Measurements from ENCODE around the gene JARID2.

JARID2 gene

GRCh38 chr6:15513801-15514711, 268.2 kb downstream of the JARID2 start:
- no peak for FAIRE-seq

DNA sequence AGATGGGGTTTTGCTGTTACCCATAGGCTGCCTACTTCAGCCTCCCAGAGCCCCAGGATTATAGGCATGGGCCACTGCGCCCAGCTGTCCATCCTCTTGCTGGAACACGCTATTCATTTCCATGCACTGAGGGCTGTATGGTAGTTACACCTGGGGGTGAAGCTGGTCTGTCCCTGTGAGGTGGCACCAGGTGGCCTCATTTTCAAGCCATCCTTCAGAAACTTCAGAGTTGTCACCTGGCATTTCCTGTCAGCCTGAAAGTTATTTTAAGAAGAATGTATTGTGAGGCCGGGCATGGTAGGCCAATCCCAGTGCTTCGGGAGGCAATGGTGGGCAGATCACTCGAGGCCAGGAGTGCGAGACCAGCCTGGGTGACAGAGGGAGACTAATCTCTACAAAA, 269.4 kb downstream of the JARID2 start:
- no peak for FAIRE-seq

GRCh38 chr6:15515660-15516375, 269.9 kb downstream of the JARID2 start:
- FAIRE-seq, result no peak

DNA sequence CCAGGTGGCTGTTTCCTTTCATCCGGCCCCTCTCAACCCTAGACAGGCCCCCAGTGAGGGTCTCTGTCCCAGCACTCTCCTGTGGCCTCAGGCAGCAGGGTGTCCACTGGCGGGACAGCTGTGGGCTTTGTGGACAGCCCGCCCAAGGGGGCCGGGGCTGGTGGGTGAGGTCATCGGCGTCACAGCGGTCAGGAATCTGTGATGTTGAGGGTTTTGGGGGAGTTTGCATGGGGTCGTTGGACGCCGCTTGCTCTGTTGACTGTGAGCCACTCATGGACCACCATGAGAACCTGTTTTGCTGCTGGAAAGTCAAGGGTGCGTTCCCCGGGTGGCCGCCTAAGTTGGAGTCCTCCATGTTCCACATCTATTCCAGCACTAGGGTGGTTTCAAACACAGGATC, 270.5 kb downstream of the JARID2 start:
- FAIRE-seq, result no peak

- FAIRE-seq, result no peak
Measured at GRCh38 chr6:15516923-15517560, 271.2 kb downstream of the JARID2 start.

- no peak for FAIRE-seq
Measured at GRCh38 chr6:15517600-15517999, 271.7 kb downstream of the JARID2 start.

DNA sequence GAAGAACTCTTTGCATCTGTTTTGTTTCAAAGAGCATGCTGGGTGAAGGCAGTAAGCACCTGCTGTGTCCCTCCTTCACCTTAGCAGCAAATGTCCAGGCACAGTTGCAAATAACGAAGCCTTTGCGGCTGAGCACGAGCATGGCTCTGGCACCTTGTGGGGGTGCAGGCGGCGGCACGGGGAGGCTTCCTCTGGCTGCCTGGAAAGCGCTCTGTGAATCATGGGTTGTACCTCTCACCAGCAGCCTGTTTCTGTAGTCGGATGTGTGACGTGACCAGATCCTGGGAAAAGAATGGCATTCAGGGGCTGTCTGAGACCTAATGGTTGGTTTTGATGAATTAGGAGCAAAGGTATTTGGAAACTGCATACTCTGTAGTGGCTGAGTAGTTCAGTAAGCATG, 272.2 kb downstream of the JARID2 start:
- no peak for FAIRE-seq

DNA sequence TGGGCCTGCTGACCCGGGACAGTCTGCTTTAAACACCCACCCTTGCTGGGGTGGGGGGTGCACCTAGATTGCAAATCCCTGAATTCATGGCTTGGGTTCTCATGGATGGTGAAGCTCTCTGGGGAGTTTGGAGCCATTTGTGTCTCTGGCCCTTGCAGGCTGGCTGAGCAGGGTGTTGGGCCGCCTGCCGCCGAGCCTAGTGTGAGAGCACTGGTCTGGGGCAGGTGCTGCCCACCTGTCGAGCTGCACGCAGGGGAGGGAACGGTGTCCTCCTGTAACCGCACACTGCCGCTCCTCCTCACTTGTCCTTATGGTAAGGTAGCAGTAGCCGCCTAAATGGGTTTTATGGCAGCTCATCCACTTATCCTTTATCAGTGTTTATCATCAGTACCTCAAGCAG, 273.0 kb downstream of the JARID2 start:
- FAIRE-seq, result no peak

GRCh38 chr6:15519681-15520080, 273.8 kb downstream of the JARID2 start:
- FAIRE-seq, result no peak

DNA sequence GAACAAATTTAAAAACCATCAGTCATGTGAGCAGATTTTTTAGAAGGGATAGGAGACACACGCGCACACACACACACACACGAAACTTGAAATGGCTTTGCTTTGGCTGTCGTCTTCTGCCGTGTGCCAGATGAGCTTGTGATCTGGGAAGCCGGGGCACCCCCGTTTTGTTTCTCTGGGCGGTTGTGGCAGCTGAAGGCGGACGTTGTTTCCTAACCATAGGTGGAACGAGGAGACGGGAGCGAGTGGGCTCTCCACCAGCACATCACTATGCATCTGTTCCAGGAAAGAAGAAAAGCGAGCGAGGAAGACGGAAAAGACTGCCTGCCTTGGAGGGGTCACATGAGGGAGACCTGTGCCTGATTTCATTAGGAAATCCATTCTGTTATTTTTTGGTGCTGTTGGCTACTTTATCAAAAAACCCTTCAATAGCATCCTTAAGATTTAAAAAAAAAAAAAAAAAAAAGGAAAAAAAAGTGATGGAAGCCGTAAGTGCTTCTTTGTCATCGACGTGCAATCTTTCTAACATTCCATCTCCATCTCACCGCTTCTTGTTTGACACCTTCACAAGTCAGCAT, 274.8 kb downstream of the JARID2 start:
- no peak for FAIRE-seq

DNA sequence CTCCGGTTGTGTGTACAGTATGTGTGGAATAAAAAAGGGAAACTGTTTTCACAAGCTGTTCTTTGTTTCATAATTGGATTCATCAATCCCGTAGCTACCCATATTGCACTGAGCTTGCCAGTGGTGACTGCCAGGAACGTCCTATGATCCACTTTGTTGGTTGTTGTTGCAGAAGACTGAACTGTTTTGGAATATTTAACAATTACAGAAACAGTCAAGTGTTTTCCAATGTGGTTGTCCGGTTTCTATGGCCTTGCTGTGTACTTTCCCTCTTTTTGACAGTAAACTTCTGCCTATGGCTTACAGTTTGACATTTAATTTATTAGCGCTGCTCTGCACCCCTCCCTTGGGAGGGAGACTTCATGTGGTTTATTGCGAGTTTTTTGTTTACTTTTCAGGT, 275.7 kb downstream of the JARID2 start:
- FAIRE-seq, result no peak

GRCh38 chr6:15522026-15522425, 276.2 kb downstream of the JARID2 start:
- no peak for FAIRE-seq

- no peak for FAIRE-seq
Measured at GRCh38 chr6:15522427-15522826, 276.6 kb downstream of the JARID2 start.

DNA sequence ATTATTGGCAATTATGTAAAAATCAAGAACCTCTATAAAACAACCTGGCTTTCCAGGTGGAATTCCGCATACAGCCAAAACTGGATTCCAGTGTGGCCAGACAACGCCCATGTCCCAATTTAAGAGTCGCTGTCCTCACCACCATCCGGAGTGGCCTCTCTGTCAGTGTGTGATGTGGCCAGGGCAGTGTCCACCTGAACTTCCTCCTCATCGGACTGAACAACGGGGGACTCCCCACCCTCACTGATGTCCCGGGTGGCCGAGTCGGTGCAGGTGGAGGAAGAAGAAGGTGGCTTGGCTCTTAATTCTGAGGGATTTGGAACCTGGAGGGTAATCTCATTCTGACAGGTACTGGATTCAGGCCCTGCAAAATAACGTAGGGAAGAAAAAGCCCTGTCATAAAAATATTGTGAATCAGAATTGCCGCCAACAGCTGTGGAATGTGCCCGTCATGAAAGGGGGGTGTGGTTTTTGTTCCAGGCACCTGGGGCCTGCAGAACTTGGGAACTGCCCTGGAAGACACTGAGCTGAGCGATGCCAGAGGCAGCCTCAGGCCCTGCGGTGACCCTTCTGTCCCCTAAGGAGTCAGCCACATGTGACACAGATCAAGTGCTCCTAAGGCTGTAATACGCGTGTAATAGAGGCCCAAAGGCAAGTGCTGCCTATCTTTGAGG, 277.1 kb downstream of the JARID2 start:
- FAIRE-seq, result no peak

DNA sequence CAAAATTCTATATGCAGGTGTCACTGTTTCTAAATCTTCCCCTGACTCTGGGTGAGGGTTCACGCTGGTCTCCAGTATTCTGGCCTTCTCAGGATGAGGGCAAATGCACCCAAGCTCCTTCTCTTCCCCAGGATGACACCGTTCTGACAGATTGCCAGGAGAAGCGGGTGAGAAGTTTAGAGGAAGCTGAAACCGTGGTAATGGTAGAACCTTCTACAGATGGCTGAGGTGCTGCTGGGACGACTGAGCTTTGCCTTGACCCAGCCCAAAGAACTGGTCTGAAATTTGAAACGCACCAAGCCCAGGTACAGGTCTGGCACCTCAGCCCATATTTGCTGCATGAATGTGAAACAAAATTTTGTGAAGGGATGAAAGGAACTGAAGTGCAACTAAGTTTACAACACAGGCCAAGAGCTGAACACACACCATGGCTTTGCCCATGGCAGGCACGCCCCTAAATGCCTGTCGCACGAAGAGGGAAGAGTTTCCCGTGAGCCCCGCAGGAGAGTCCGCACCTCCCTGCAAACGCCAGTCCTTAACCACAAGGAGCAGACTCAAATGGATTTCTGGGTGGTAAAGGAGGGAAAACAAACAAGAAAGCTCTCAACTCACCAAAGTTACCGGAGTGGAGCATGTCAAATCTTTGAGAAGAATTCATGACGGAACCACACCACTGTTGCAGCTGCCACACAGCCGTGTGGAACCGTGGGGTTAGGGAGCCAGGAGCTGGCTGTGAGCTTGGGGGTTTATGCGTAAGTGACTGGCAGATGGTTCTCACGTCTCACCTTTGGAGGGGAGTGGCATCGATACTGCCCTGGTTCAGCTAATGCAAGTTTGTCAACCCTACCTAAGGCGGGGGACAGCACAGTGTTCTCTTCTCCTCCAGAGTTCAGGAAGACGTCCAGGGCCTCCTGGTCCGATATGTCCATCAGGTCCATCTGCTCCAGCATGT, 278.1 kb downstream of the JARID2 start:
- FAIRE-seq, result no peak

- no peak for FAIRE-seq
Measured at GRCh38 chr6:15524861-15525401, 279.1 kb downstream of the JARID2 start.

DNA sequence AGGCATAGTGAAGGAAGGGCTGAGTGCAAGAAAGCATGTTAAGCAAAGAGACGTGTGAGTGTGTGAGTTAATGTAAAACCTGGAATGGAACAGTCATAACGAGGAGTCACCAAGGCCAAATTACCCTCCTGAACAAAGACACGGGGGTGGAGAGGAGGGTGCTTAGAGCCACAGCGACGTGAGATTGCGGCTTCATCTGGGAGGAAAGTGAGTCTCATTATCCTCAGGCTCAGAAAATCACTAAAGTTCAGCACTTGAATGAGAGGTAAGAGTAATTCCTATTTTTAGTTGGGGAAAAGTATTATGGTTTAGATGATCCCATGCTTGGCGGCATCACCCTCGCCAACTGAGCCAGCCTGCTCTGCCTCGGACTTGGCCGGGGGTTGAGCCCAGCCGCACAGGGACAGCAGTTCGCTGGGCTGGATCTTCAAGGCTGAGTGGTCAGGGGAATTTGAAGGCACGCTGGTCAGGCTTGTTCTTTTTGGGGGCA, 280.4 kb downstream of the JARID2 start:
- no peak for FAIRE-seq

GRCh38 chr6:15527838-15528617, 282.2 kb downstream of the JARID2 start:
- no peak for FAIRE-seq

DNA sequence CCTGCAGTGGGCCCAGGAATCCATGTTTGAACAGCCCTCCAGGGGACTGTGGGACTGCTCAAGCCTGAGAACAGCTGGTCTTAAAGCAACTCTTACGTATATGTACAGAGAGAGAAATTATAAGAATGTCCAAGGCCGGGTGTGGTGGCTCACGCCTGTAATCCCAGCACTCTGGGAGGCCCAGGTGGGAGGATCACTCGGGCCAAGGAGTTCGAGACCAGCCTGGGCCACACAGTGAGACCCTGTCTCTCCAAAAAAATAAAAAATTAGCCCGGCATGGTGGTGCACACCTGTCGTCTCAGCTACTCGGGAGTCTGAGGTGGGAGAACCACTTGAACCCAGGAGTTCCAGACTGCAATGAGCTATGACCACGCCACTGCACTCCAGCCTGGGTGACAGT, 283.0 kb downstream of the JARID2 start:
- no peak for FAIRE-seq

DNA sequence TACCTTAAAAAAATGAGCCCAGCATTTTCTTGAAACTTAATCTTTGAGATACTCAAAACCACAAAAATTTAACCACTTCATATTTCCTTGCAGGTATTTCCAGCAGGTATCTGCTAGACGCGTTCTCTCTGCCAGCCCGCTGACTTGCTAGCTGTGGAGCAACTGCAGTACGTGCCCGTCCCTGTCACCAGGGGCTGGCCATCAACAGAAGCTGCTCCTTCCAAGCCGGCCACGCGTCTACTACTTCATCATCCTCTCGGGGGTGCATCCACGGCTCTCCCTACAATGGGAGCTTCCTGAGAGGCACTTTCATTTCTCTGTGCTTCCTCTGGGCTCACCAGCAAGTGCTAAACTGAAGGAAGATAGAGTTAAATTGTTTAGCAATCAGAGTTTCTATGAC, 284.5 kb downstream of the JARID2 start:
- FAIRE-seq, result no peak

Data from G401.6 (cell line).